Stomach (tissue), 4 donors: ENCODE measurements around the gene CEACAM16.

Experiments used
- CTCF ChIP-seq, 7 experiments: fragments of 450-650 bp in 4 of 7; fragments of 200-600 bp in 3 of 7; sonication (generic) in 3 of 7; IDR thresholded peaks; one replicate each; pipeline ENCODE4 v1.5.1; 2016 to 2019; ENCODE audit warnings: antibody characterized with exemption in 7 of 7, control low read depth in 2 of 7, mild to moderate bottlenecking in 1 of 7
- POLR2A ChIP-seq, 4 donors: fragments of 450-650 bp; IDR thresholded peaks; one replicate each; pipeline ENCODE4 v1.6.1; 2016; ENCODE audit warnings: antibody characterized with exemption in 4 of 4, control low read depth in 2 of 4, mild to moderate bottlenecking in 1 of 4, moderate library complexity in 1 of 4
- POLR2AphosphoS5 ChIP-seq, 3 donors: sonication (generic); formaldehyde crosslinking; IDR thresholded peaks; one replicate each; pipeline ENCODE4 v1.6.1; 2016; ENCODE audit warnings: antibody characterized with exemption in 3 of 3

GRCh38 chr19:44663996-44664395 is 35.0 kb upstream of the CEACAM16 start:
- TF ChIP-seq POLR2A (IDR thresholded peaks at IDR 0.05) (no peak), CTCF (IDR thresholded peaks at IDR 0.05) (no peak), POLR2AphosphoS5 (IDR thresholded peaks at IDR 0.05) (no peak)
